Cardiac muscle cell (in vitro differentiated cells and primary cell): ENCODE results near the gene CHRD. TPM values are rescaled to one million over a fixed set of nuclear protein-coding genes. Genes with fewer than 3 reads are reported as not detected.

Experiments used
- DNase-seq, 2 donors: peaks; one replicate each; pipeline versions ENCODE4 v3.0.0 to v3.0.0-alpha.2; 2010 to 2017; ENCODE audit warnings: low read depth in 1 of 2, low spot score in 1 of 2
- H3K27ac ChIP-seq: fragments of 200-600 bp; sonication (generic); 2 replicates; pipeline ENCODE4 v1.5.1; 2016
- H3K27me3 ChIP-seq: fragments of 200-600 bp; sonication (generic); 2 replicates; pipeline ENCODE4 v1.6.0; 2016; ENCODE audit warnings: control low read depth
- H3K36me3 ChIP-seq: fragments of 200-600 bp; sonication (generic); 2 replicates; pipeline ENCODE4 v1.5.1; 2016; ENCODE audit warnings: control low read depth
- H3K4me1 ChIP-seq: fragments of 200-600 bp; sonication (generic); 2 replicates; pipeline ENCODE4 v1.8.1; 2017; ENCODE audit warnings: low read depth, mild to moderate bottlenecking, mixed run types
- H3K4me3 ChIP-seq: fragments of 200-600 bp; sonication (generic); 2 replicates; pipeline ENCODE4 v1.5.1; 2016; ENCODE audit warnings: mild to moderate bottlenecking
- H3K9me3 ChIP-seq: fragments of 200-600 bp; sonication (generic); 2 replicates; pipeline ENCODE4 v1.5.1; 2017; ENCODE audit warnings: low read depth, mild to moderate bottlenecking, control low read depth
- CTCF ChIP-seq: IDR thresholded peaks from 2 replicates; pipeline ENCODE4 v1.5.1; 2012; ENCODE audit warnings: low read depth, mild to moderate bottlenecking, low read length
- polyA plus RNA-seq: library from polyadenylated mRNA; unstranded; fragments of >200 nt; fragmentation: Nextera tagmentation; extraction: Ambion mirVana; gene quantifications from 2 replicates; pipeline ENCODE4 v1.2.1, GENCODE V29; 2016
- total RNA-seq: library from RNA; depleted of rRNA; stranded (reverse); fragments of >200 nt; gene quantifications from 2 replicates; pipeline ENCODE4 v1.2.3, GENCODE V29; 2016

CHRD gene
- total and polyA plus RNA-seq, 2 experiments from 2014 or later = 10.8 to 33.0 TPM

DNA sequence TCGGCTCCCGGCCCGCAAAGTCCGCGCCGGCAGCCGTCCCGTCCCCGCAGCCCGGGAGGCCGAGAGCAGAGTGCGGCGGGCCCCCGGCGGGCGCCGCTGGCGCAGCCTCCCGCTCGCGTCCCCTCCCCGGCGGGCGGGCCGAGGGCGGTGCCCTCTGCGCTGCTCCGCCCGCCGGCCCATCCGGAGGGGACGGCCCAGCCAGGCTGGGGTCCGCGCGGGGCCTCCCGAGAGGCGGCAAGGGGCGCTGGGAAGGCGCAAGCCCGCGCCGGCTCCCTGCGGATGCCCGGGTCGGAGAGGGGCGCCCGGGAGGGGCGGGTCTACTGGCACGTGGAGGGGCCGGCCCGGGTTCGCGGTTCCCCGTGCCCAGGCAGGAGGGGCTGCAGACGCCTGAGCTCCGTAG, 18.3 kb upstream of the CHRD start, which contains the start of the genes CLCN2 and POLR2H:
TSS of gene CLCN2 (minus strand) at position 74 of the 400 bp plus-strand sequence. CDS start 126 bp downstream, outside the sequence.
TSS of gene POLR2H (plus strand) at position 179 of the 400 bp plus-strand sequence. CDS start 1,783 bp downstream, outside the sequence.
- H3K27me3 ChIP-seq = no peaks in the 10 kb centered on the region
- DNase-seq = peak; percentile 69 to 92
- peaks cover 14% of the 10 kb centered on the region for H3K4me1 ChIP-seq
- peak within 1 kb of the TSS; percentile 69 for H3K4me3 ChIP-seq
- TF ChIP-seq CTCF = no peak
- no peaks in the 10 kb centered on the region for H3K9me3 ChIP-seq
- peak within 1 kb of the TSS; percentile 100 for H3K27ac ChIP-seq
- H3K36me3 ChIP-seq = peaks cover 10% of the 10 kb centered on the region

GRCh38 chr3:184361932-184362667, 17.8 kb upstream of the CHRD start:
- Histone ChIP-seq H3K36me3 (peaks cover 11% of the 10 kb centered on the region), H3K9me3 (no peaks in the 10 kb centered on the region), H3K4me1 (peaks cover 14% of the 10 kb centered on the region), H3K4me3 (peak overlapping the region; percentile 69), H3K27me3 (no peaks in the 10 kb centered on the region), H3K27ac (peak overlapping the region; percentile 100)
- DNase-seq = peak; percentile 62 to 69
- TF ChIP-seq CTCF = no peak

DNA sequence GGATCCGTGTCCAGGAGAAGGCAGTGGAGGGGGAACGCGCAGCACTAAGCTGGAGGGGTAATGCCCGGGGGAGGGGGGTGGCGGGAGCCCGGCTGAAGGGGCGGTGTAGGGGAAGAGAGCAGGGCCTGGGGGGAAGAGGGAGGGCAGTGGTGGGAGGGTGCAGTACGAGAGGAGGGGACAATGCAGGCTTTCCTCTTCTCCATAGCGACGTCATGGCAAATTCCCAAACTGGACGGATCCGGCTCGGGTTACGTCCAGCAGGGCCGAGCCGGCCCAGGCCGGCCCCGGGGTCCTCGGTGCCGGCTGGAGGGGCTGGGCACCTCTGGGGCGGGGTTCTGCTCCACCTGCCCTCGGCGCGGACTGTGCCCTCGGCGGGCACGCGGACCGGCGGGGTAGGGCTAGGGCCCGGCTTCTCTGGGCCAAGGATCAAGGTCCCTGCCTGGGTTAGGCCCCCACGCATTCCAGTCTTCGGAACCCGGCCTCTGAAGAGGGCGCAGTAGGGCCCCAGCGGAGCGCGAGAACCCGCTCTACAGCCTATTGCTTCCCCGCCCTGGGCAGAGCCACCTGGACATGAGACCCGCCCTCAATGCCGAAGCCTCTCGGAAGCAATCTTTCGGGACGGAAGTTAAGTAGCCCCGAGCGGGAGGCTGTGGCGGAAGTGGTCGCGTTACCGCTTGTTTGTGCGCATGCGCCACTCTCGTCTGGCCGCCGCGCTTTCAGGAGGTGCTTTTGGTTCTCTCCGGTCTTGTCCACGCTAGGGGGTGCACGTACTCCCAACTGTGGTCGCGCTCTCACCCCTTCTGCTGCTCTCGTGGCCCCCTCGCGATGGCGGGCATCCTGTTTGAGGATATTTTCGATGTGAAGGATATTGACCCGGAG, 16.9 kb upstream of the CHRD start:
- peak overlapping the region; percentile 100 for H3K27ac ChIP-seq
- H3K9me3 ChIP-seq = no peaks in the 10 kb centered on the region
- no peaks in the 10 kb centered on the region for H3K27me3 ChIP-seq
- TF ChIP-seq CTCF = peak; percentile 64
- peak overlapping the region; percentile 69 for H3K4me3 ChIP-seq
- peak; percentile 98 to 99 for DNase-seq
- peaks cover 14% of the 10 kb centered on the region for H3K4me1 ChIP-seq
- peaks cover 7% of the 10 kb centered on the region for H3K36me3 ChIP-seq

DNA sequence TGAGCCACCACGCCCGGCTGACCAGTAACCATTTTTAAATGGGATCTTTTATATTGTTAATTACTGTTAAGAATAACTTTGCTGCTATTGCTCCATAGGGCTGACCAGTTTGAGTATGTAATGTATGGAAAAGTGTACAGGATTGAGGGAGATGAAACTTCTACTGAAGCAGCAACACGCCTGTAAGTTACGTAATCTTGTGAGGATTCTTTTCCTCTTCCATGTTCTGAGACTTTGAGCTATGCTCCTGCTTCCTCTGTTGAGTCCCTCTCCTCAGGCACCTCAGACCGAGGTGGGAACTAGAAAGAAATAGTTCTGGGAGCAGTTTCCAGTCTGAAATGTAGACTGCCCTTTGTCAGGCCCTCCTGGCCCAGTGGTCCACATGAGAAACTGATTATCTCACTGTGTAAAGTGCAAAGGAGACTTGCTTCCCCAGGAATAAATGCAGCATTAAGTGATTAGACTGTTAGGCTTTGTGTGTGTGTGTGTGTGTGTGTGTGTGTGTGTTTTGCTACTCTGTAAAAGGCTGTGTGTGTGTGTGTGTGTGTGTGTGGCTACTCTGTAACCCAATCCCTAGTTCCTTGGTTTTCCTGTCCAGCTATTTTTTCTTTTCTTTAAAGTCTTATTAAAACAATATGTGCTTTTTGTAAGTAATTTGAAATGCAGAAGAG, 13.1 kb upstream of the CHRD start:
- Histone ChIP-seq H3K4me1 (peaks cover 4% of the 10 kb centered on the region), H3K9me3 (no peaks in the 10 kb centered on the region), H3K27ac (no peak overlapping the region), H3K36me3 (peaks cover 11% of the 10 kb centered on the region), H3K27me3 (no peaks in the 10 kb centered on the region), H3K4me3 (no peak overlapping the region)
- TF ChIP-seq CTCF = no peak
- DNase-seq = peak in 1 of 2 donors; percentile 45

GRCh38 chr3:184368116-184368515, 11.7 kb upstream of the CHRD start:
- no peak for DNase-seq
- H3K4me3 ChIP-seq = no peak overlapping the region
- H3K36me3 ChIP-seq = peaks cover 11% of the 10 kb centered on the region
- H3K27ac ChIP-seq = no peak overlapping the region
- H3K4me1 ChIP-seq = peaks cover 4% of the 10 kb centered on the region
- no peak for TF ChIP-seq CTCF
- no peaks in the 10 kb centered on the region for H3K27me3 ChIP-seq
- H3K9me3 ChIP-seq = no peaks in the 10 kb centered on the region
